Left lung (tissue), 10 donors: ENCODE measurements around the gene SNCAIP. TPM values are rescaled to one million over a fixed set of nuclear protein-coding genes. Genes with fewer than 3 reads are reported as not detected.
A peak's percentile ranks its signal among the peaks of the same experiment; 100 is the strongest.

Experiments used
- ATAC-seq: fragments of 200-7000 bp; cut with Tn5 transposase; one replicate; pipeline ENCODE4 v1.9.1; 2020; ENCODE audit warnings: moderate library complexity
- DNase-seq, 4 donors: peaks; one replicate each; pipeline ENCODE4 v3.0.0-alpha.2; 2013 to 2020
- H3K27ac ChIP-seq, 2 donors: fragments of 200-600 bp; sonication (generic) in 1 of 2; one replicate each; pipeline versions ENCODE4 v1.5.0 to v1.8.0; 2020 to 2021
- H3K27me3 ChIP-seq, 2 donors: fragments of 200-600 bp; sonication (generic) in 1 of 2; one replicate each; pipeline versions ENCODE4 v1.5.0 to v1.8.0; 2020 to 2021
- H3K36me3 ChIP-seq, 2 donors: fragments of 200-600 bp; sonication (generic) in 1 of 2; one replicate each; pipeline versions ENCODE4 v1.5.0 to v1.8.0; 2020 to 2021
- H3K4me1 ChIP-seq, 2 donors: fragments of 200-600 bp; one replicate each; pipeline ENCODE4 v1.8.0; 2021
- H3K4me3 ChIP-seq, 2 donors: fragments of 200-600 bp; sonication (generic) in 1 of 2; one replicate each; pipeline versions ENCODE4 v1.5.0 to v1.8.0; 2020 to 2021; ENCODE audit warnings: mild to moderate bottlenecking in 1 of 2
- H3K9me3 ChIP-seq, 2 donors: fragments of 200-600 bp; sonication (generic) in 1 of 2; one replicate each; pipeline versions ENCODE4 v1.5.0 to v1.8.0; 2020 to 2021
- CTCF ChIP-seq, 2 donors: fragments of 200-600 bp; sonication (generic) in 1 of 2; IDR thresholded peaks; one replicate each; pipeline versions ENCODE4 v1.5.0 to v1.8.0; 2021; ENCODE audit warnings: antibody characterized with exemption in 2 of 2
- intact Hi-C, 2 donors: fragments of 100-400 bp; cut with DNase I; formaldehyde crosslinking; loops; one replicate each; pipeline versions ENCODE4 v1.11.2 to v1.14.2; 2022
- polyA plus RNA-seq, 6 donors: library from polyadenylated mRNA; unstranded; fragments of 120-200 nt; gene quantifications; one replicate each; pipeline ENCODE4 v1.2.1, GENCODE V29; 2013; ENCODE audit not compliant: insufficient read length in 6 of 6
- total RNA-seq, 2 donors: library from RNA; stranded (reverse); fragmentation: NEBNext Ultra II Directional; extraction: Animal tissue kit (Norgen Biotek cat#: 25700); gene quantifications; one replicate each; pipeline ENCODE4 v1.2.1, GENCODE V29; 2021
- donor health status: DM: no; HTN: yes; CAD: no.
- donor health status: DM: no; HTN: no; CAD: no.

The SNCAIP gene
- total and polyA plus RNA-seq, 8 donors, result 2.1 to 23.4 (median 17.3) TPM

GRCh38 chr5:122420537-122421236, 108.7 kb downstream of the SNCAIP start:
- no peak overlapping the region for H3K27ac ChIP-seq
- no peak for ATAC-seq
- H3K27me3 ChIP-seq, result no peaks in the 10 kb centered on the region
- no peaks in the 10 kb centered on the region for H3K4me1 ChIP-seq
- intact Hi-C loops, result no loop called here
- no peak for DNase-seq
- no peak overlapping the region for H3K4me3 ChIP-seq
- no peaks in the 10 kb centered on the region for H3K36me3 ChIP-seq
- TF ChIP-seq CTCF (IDR thresholded peaks at IDR 0.05), result no peak
- H3K9me3 ChIP-seq, result no peaks in the 10 kb centered on the region

- Histone ChIP-seq H3K9me3 (no peaks in the 10 kb centered on the region), H3K4me3 (no peak overlapping the region), H3K36me3 (no peaks in the 10 kb centered on the region), H3K4me1 (no peaks in the 10 kb centered on the region), H3K27ac (no peak overlapping the region), H3K27me3 (no peaks in the 10 kb centered on the region)
- ATAC-seq (no peak), DNase-seq (no peak)
- TF ChIP-seq CTCF (IDR thresholded peaks at IDR 0.05), result no peak
- intact Hi-C loops, result no loop called here
These were observed 109.5 kb downstream of the SNCAIP start for GRCh38 chr5:122421374-122422079.

- intact Hi-C loops, result no loop called here
- H3K27ac ChIP-seq, result no peak overlapping the region
- H3K27me3 ChIP-seq, result no peaks in the 10 kb centered on the region
- no peaks in the 10 kb centered on the region for H3K36me3 ChIP-seq
- H3K4me3 ChIP-seq, result no peak overlapping the region
- no peaks in the 10 kb centered on the region for H3K4me1 ChIP-seq
- TF ChIP-seq CTCF (IDR thresholded peaks at IDR 0.05), result no peak
- H3K9me3 ChIP-seq, result no peaks in the 10 kb centered on the region
- no peak for ATAC-seq
- no peak for DNase-seq
These were observed 111.2 kb downstream of the SNCAIP start for GRCh38 chr5:122423221-122423620.

GRCh38 chr5:122424132-122424531, 112.1 kb downstream of the SNCAIP start:
- DNase-seq (peak in 2 of 4 donors; percentile 45 to 67), ATAC-seq (no peak)
- no peaks in the 10 kb centered on the region for H3K4me1 ChIP-seq
- no peak for TF ChIP-seq CTCF (IDR thresholded peaks at IDR 0.05)
- H3K27ac ChIP-seq, result no peak overlapping the region
- intact Hi-C loops, result no loop called here
- no peaks in the 10 kb centered on the region for H3K27me3 ChIP-seq
- no peak overlapping the region for H3K4me3 ChIP-seq
- no peaks in the 10 kb centered on the region for H3K36me3 ChIP-seq
- H3K9me3 ChIP-seq, result no peaks in the 10 kb centered on the region

- Histone ChIP-seq H3K9me3 (no peaks in the 10 kb centered on the region), H3K36me3 (no peaks in the 10 kb centered on the region), H3K4me1 (no peaks in the 10 kb centered on the region), H3K27me3 (no peaks in the 10 kb centered on the region), H3K27ac (no peak overlapping the region), H3K4me3 (no peak overlapping the region)
- DNase-seq, result no peak
- ATAC-seq, result no peak
- no peak for TF ChIP-seq CTCF (IDR thresholded peaks at IDR 0.05)
- intact Hi-C loops, result no loop called here
These were observed 114.3 kb downstream of the SNCAIP start for GRCh38 chr5:122426301-122426700.
